ENCODE data around the gene RNF186.

- no peak for TF ChIP-seq SUZ12 (IDR thresholded peaks at IDR 0.05)
- TF ChIP-seq BHLHE40 (IDR thresholded peaks at IDR 0.05; ENCODE audit: borderline replicate concordance) = no peak
- TF ChIP-seq TARDBP (IDR thresholded peaks at IDR 0.05) = no peak
- TF ChIP-seq SP1 (IDR thresholded peaks at IDR 0.05) = no peak
- TF ChIP-seq FOXM1 (IDR thresholded peaks at IDR 0.05; ENCODE audit: borderline replicate concordance) = no peak
- no peak for TF ChIP-seq ZNF384 (IDR thresholded peaks at IDR 0.05)
- no peak for TF ChIP-seq FOXA1 (IDR thresholded peaks at IDR 0.05)
- TF ChIP-seq PKNOX1 (IDR thresholded peaks at IDR 0.05) = no peak
- no peak for TF ChIP-seq LEF1 (IDR thresholded peaks at IDR 0.05; ENCODE audit: borderline replicate concordance)
These were observed 1.5 kb downstream of the RNF186 start for GRCh38 chr1:19813643-19813960.

Data from HEK293T (cell line).